CD4-positive, alpha-beta T cell treated with Interleukin-1 beta for 1 hour (primary cell): Measurements from ENCODE around the gene OR10AD1.
A peak's percentile ranks its signal among the peaks of the same experiment; 100 is the strongest.
"Not testable (repeated sequence)": the region's sequence is repeated elsewhere in the genome, so short reads cannot be mapped to it uniquely, and the experiment has no call there.

Source experiments
- DNase-seq, 2 donors: peaks; one replicate each; pipeline ENCODE4 v3.0.0-alpha.2; 2020 to 2022

Gene OR10AD1

DNA sequence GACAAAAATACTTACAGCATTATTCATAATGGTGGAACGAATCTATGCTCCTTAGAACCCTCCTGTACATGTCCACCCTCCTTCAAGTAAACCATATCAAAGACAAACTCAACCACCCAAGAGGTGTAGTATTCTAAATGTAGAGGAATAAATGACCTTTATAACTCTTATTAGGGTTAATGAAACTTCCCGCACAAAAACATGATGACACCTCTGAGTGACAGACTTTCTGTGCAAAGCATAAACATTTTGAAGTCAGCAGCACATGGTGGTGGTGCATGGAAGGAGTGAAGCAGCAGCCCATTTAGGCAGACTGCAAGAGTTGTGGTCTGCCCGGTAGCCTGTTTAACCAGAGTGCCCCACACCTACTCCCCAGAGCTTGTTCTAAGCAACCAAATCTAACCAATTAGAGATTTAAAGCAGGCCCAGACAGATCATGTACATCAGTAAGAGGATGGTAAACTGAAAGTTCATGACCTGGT is 45.2 kb downstream of the OR10AD1 start:
- DNase-seq: peak in 1 of 2 donors; percentile 15

DNA sequence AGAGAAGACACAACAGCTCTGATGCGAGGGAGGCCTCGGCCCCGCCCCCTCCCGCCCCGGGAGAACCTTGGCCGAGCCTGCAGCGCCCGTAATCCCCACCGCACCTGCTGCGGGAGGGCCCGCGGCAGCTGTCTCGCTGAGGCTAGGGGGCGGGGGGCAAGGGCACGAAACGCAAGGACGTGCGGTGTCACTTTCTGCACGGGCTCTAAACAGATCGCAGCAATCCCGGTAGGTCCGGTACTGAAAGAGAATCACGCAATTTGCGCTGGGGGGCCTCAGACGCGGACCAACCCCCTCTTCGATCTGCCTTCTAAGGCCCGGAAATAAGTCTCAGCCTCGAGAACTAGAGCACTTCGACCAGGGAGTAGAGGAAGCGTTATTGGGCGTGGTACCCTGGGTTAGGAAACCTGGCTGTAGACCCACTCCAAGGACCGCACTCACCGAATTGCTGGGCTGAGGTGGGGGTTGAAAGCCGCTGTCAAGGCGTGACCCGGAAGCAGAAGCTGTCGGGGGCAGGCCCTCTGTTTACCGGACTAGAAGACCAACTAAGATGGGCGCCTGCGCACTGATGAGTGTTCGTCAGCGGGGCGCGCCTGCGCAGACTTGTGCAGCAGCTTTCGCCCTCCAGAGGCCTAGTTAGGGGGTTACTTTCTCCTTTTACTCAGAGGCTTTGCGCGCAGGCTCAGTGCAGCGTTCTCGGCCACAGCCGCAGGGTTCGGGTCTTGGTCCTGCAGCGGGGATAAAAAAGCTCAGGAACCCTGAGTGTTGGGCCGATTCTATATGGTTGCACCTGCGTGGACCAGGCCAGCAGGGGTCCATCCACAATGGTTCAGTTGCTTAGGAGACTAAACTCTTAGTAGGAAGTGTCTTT is 45.8 kb downstream of the OR10AD1 start, which contains the start of gene ASB8:
Gene ASB8, minus strand, starts transcription at position 498 of the 871 bp plus-strand sequence. CDS start 4,019 bp downstream, outside the sequence.
- DNase-seq: peak; percentile 99

- no peak for DNase-seq
Observed at GRCh38 chr12:48156652-48157017, 46.5 kb downstream of the OR10AD1 start.

- DNase-seq: not testable (repeated sequence)
Observed at GRCh38 chr12:48155786-48156185, 47.3 kb downstream of the OR10AD1 start.
